Breast epithelium (tissue), 3 donors: ENCODE data around the gene ELAC2.

Source experiments
- POLR2AphosphoS5 ChIP-seq, 3 donors: sonication (generic); formaldehyde crosslinking; IDR thresholded peaks; one replicate each; pipeline ENCODE4 v1.6.1; 2017; ENCODE audit warnings: antibody characterized with exemption in 3 of 3
- TF ChIP-seq, protein P1 (sequence below), 3 donors: fragments of 450-650 bp; IDR thresholded peaks; one replicate each; pipeline ENCODE4 v1.5.1; 2016 to 2017; ENCODE audit warnings: antibody characterized with exemption in 3 of 3, mild to moderate bottlenecking in 3 of 3, moderate library complexity in 3 of 3

DNA sequence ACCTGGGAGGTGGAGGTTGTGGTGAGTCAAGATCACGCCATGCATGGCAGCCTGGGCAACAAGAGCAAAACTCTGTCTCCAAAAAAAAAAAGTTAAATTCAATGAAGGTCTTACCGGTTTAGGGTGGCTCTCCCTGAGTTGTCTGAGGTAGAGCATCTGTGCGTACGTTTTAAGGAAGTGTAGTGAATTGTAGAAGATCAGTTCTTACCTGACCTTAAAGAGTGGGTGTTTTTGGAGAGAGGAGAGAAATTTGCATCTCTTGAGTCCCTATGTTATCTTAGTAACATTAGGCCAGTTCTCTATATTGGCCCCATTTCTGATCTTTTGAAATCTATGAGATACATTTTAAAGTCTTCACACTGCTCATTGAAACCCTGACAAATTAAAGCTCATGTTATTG, 56.2 kb downstream of the ELAC2 start:
- TF ChIP-seq, protein P1, sequence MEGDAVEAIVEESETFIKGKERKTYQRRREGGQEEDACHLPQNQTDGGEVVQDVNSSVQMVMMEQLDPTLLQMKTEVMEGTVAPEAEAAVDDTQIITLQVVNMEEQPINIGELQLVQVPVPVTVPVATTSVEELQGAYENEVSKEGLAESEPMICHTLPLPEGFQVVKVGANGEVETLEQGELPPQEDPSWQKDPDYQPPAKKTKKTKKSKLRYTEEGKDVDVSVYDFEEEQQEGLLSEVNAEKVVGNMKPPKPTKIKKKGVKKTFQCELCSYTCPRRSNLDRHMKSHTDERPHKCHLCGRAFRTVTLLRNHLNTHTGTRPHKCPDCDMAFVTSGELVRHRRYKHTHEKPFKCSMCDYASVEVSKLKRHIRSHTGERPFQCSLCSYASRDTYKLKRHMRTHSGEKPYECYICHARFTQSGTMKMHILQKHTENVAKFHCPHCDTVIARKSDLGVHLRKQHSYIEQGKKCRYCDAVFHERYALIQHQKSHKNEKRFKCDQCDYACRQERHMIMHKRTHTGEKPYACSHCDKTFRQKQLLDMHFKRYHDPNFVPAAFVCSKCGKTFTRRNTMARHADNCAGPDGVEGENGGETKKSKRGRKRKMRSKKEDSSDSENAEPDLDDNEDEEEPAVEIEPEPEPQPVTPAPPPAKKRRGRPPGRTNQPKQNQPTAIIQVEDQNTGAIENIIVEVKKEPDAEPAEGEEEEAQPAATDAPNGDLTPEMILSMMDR (IDR thresholded peaks at IDR 0.05) = no peak
- no peak for TF ChIP-seq POLR2AphosphoS5 (IDR thresholded peaks at IDR 0.05)
